ENCODE results near the gene SEC23IP.
"Not testable (repeated sequence)": the region's sequence is repeated elsewhere in the genome, so short reads cannot be mapped to it uniquely, and the experiment has no call there.

DNA sequence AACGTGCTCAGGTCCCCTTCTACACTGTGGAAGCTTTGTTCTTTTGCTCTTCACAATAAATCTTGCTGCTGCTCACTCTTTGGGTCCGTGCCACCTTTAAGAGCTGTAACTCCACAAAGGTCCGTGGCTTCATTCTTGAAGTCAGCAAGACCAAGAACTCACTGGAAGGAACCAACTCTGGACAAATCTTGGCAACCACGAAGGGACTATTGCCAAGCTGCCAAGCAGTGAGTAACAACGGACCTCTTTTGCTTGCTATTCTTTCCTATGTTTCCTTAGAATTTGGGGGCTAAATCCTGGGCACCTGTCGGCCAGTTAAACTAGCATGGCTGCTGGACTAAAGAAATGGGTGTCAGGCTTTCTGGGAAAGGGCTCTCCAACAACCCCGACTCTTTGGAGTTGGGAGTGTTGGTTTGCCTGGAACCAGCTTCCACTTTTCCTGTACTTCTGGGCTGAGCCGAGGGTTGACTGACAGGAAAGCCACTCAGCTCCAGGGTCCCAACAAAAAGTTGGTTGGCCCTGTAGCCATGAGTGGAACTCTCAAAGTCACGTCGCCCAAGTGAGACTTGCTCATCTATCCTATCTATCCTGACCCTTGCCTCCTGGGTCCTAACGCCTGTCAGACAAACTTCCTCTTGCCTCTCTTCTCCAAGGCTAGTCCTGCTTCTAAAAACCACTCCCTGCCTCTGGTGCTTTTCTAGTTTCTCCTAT is 8.5 kb upstream of the SEC23IP start:
- TF ChIP-seq, protein P1, sequence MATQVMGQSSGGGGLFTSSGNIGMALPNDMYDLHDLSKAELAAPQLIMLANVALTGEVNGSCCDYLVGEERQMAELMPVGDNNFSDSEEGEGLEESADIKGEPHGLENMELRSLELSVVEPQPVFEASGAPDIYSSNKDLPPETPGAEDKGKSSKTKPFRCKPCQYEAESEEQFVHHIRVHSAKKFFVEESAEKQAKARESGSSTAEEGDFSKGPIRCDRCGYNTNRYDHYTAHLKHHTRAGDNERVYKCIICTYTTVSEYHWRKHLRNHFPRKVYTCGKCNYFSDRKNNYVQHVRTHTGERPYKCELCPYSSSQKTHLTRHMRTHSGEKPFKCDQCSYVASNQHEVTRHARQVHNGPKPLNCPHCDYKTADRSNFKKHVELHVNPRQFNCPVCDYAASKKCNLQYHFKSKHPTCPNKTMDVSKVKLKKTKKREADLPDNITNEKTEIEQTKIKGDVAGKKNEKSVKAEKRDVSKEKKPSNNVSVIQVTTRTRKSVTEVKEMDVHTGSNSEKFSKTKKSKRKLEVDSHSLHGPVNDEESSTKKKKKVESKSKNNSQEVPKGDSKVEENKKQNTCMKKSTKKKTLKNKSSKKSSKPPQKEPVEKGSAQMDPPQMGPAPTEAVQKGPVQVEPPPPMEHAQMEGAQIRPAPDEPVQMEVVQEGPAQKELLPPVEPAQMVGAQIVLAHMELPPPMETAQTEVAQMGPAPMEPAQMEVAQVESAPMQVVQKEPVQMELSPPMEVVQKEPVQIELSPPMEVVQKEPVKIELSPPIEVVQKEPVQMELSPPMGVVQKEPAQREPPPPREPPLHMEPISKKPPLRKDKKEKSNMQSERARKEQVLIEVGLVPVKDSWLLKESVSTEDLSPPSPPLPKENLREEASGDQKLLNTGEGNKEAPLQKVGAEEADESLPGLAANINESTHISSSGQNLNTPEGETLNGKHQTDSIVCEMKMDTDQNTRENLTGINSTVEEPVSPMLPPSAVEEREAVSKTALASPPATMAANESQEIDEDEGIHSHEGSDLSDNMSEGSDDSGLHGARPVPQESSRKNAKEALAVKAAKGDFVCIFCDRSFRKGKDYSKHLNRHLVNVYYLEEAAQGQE (IDR thresholded peaks at IDR 0.05; ENCODE audit: insufficient read depth in 1 of 2, low read depth in 2 of 2, low read length in 1 of 2) = not testable (repeated sequence)
- TF ChIP-seq, protein P2, sequence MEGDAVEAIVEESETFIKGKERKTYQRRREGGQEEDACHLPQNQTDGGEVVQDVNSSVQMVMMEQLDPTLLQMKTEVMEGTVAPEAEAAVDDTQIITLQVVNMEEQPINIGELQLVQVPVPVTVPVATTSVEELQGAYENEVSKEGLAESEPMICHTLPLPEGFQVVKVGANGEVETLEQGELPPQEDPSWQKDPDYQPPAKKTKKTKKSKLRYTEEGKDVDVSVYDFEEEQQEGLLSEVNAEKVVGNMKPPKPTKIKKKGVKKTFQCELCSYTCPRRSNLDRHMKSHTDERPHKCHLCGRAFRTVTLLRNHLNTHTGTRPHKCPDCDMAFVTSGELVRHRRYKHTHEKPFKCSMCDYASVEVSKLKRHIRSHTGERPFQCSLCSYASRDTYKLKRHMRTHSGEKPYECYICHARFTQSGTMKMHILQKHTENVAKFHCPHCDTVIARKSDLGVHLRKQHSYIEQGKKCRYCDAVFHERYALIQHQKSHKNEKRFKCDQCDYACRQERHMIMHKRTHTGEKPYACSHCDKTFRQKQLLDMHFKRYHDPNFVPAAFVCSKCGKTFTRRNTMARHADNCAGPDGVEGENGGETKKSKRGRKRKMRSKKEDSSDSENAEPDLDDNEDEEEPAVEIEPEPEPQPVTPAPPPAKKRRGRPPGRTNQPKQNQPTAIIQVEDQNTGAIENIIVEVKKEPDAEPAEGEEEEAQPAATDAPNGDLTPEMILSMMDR (IDR thresholded peaks at IDR 0.05) = not testable (repeated sequence)
- not testable (repeated sequence) for TF ChIP-seq POLR2AphosphoS5, TCF7L2 (IDR thresholded peaks at IDR 0.05; ENCODE audit: low read depth, low read length)
